ENCODE results near the gene TM9SF1. TPM values are rescaled to one million over a fixed set of nuclear protein-coding genes. Genes with fewer than 3 reads are reported as not detected.

The TM9SF1 gene
- total and polyA plus RNA-seq, 2 donors (not counting 1 experiment from before 2014, with no cell fraction given) = 7.6 to 24.5 TPM

GRCh38 chr14:24232645-24233537, 37.6 kb upstream of the TM9SF1 start, which contains the start of gene GMPR2:
GMPR2 (plus strand) TSS chr14:24232929; CDS start chr14:24233254, 325 bp downstream.
- peak within 1 kb of the TSS; percentile 75 to 100 (median 97) for H3K4me3 ChIP-seq (ENCODE audit: control extremely low read depth in 1 of 5, extremely low read depth in 1 of 5, insufficient read depth in 1 of 5, low read depth in 2 of 5, low read length in 4 of 5)
- intact Hi-C loops (cut with micrococcal nuclease) = loop anchor here (1.0 to 5.0 kb wide), 10 partner anchors 9 to 209 kb away; partner anchors contain the start of genes CHMP4A, DCAF11, DHRS1 and IPO4

More at GRCh38 chr14:24232645-24233537, 37.6 kb upstream of the TM9SF1 start, which contains the start of gene GMPR2:
- POLR2A ChIA-PET = interaction anchor here (0.9 to 3.5 kb wide), 4 partner anchors 10 to 52 kb away, joined by 3 to 13 read pairs (median 10); partner anchors contain the start of genes CHMP4A, MDP1 and TINF2
- H2AFZ ChIP-seq (ENCODE audit: insufficient read depth, low read depth, low read length, poor library complexity, severe bottlenecking) = peak within 1 kb of the TSS; percentile 90
- peaks cover 18 to 24% of the 10 kb centered on the region in 2 donors for H3K4me1 ChIP-seq (ENCODE audit: control insufficient read depth in 2 of 2, insufficient read depth in 2 of 2, low read length in 2 of 2)
- H3K36me3 ChIP-seq (replicated peaks in 1 of 2; ENCODE audit: control extremely low read depth in 1 of 2, control insufficient read depth in 1 of 2, extremely low read depth in 1 of 2, insufficient read depth in 2 of 2, low read length in 1 of 2) = peaks cover 0 to 32% of the 10 kb centered on the region in 2 experiments
- peaks cover 18% of the 10 kb centered on the region for H4K20me1 ChIP-seq (ENCODE audit: control insufficient read depth, insufficient read depth, low read length, poor library complexity, severe bottlenecking)
- peaks cover 57% of the 10 kb centered on the region for H3K4me1 Mint-ChIP-seq
- 5% methylated on average over 24 of the region's 38 CpGs for WGBS (ENCODE audit: insufficient coverage)
- peak; percentile 61 for ATAC-seq (ENCODE audit: low read depth)
- peak within 1 kb of the TSS; percentile 36 to 67 for H3K27ac ChIP-seq (ENCODE audit: low read length in 2 of 2)
- H3K4me2 ChIP-seq (replicated peaks; ENCODE audit: low read depth, low read length, poor library complexity, severe bottlenecking) = peak within 1 kb of the TSS; percentile 83
- no peak for DNase-seq
- TF ChIP-seq CTCF (IDR thresholded peaks at IDR 0.05) (no peak), EZH2 (IDR thresholded peaks at IDR 0.05; ENCODE audit: borderline replicate concordance, insufficient read depth, low read depth, low read length, poor library complexity, severe bottlenecking) (no peak)
- peaks cover 65% of the 10 kb centered on the region for H3K79me2 ChIP-seq (ENCODE audit: control insufficient read depth, insufficient read depth, low read length)
- H3K4me3 Mint-ChIP-seq = peak within 1 kb of the TSS; percentile 96
- H3K9me3 Mint-ChIP-seq (ENCODE audit: insufficient read depth) = no peaks in the 10 kb centered on the region
- no peaks in the 10 kb centered on the region for H3K9me3 ChIP-seq (ENCODE audit: control extremely low read depth in 1 of 3, control insufficient read depth in 2 of 3, insufficient read depth in 1 of 3, low read length in 2 of 3)
- peak within 1 kb of the TSS; percentile 95 for H3K27ac Mint-ChIP-seq
- H3K27me3 ChIP-seq (replicated peaks in 1 of 4; ENCODE audit: control extremely low read depth in 1 of 4, control insufficient read depth in 3 of 4, insufficient read depth in 4 of 4, low read length in 3 of 4) = no peaks in the 10 kb centered on the region
- H3K9ac ChIP-seq (ENCODE audit: low read length) = peak within 1 kb of the TSS; percentile 91
- no peaks in the 10 kb centered on the region for H3K27me3 Mint-ChIP-seq
- CTCF ChIA-PET = interaction anchor here (0.7 to 2.3 kb wide), 3 partner anchors 10 to 924 kb away, joined by 3 to 19 read pairs (median 5); partner anchors contain the start of genes MDP1 and TINF2
